HG03175 (cell line): ENCODE results near the gene EDN1.

Experiments used
- ATAC-seq: cut with Tn5 transposase; IDR thresholded peaks from one replicate; pipeline ENCODE4 v1.9.1; 2021; ENCODE audit warnings: mild to moderate bottlenecking, moderate library complexity; ENCODE audit not compliant: unreplicated experiment

The EDN1 gene

DNA sequence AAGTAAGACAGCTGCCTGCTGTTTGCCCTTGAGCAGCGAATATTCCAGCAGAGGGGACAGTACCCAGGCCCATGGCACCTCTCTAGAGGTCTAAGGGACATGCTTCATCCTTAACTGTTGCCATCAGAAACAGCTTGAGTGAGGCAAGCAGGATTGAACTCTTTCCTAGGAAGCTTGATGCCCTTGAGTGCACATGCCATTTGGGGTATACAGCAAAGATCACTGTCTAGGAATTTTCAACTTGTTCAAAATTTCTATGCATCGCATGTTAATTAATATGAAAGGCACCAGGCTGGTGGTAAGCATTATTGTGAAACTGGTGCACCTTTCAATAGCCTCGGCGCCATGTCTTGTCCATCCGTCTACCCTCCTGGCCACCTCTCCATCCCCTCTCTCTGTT lies 54.1 kb downstream of the EDN1 start:
- ATAC-seq = no peak

DNA sequence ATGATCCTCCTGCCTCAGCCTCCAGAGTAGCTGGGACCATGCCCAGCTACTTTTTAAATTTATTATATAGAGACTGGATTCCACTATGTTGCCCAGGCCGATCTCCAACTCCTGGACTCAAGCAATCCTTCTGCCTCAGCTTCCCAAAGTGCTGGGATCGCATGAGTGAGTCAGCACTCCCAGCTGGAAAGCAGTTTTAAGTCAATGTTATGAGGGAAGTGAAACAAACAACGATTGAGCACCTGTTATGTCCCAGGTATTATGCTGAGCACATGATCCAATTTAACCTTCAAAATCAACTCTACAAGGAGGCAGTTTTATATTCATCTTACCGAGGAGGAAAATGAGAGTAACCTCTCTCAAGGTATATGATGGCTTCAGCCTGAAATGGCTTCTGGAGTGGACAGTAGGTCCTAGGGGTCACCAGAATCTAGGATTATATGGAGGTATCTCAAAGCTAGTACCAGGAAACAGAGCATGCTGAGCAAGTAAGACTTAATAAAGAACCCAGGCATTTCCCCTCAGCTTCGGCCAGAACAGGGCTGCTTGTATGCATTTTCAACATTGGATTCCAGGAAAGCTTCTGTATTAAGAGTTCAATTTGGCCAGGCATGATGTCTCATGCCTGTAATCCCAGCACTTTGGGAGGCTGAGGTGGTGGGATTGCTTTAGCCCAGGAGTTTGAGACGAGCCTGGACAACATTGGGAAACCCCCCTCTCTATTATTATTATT lies 55.0 kb downstream of the EDN1 start:
- ATAC-seq = no peak

DNA sequence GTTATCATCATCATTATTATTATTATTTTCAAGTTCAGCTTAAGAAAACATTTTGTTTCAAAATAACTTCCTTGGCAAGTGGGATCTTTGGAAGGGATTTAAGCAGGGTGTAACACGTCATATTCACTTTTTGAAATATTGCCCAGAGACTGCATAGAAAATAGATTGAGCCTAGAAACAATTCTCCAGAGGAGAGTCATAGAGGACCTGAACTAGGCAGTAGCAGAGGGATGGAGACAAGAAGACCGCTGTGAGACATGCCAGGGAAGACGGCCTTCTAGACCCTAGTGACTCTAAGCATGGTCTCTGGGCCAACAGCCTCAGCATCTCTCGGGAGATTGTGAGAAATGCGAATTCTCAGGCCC lies 55.5 kb downstream of the EDN1 start:
- ATAC-seq = no peak
